ENCODE measurements around the gene HCAR2.

GRCh38 chr12:122684297-122684813 lies 18.8 kb downstream of the HCAR2 start:
- TF ChIP-seq, protein P1, sequence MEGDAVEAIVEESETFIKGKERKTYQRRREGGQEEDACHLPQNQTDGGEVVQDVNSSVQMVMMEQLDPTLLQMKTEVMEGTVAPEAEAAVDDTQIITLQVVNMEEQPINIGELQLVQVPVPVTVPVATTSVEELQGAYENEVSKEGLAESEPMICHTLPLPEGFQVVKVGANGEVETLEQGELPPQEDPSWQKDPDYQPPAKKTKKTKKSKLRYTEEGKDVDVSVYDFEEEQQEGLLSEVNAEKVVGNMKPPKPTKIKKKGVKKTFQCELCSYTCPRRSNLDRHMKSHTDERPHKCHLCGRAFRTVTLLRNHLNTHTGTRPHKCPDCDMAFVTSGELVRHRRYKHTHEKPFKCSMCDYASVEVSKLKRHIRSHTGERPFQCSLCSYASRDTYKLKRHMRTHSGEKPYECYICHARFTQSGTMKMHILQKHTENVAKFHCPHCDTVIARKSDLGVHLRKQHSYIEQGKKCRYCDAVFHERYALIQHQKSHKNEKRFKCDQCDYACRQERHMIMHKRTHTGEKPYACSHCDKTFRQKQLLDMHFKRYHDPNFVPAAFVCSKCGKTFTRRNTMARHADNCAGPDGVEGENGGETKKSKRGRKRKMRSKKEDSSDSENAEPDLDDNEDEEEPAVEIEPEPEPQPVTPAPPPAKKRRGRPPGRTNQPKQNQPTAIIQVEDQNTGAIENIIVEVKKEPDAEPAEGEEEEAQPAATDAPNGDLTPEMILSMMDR (IDR thresholded peaks at IDR 0.05): no peak
- TF ChIP-seq POLR2A (IDR thresholded peaks at IDR 0.05): no peak
